Measurements from ENCODE around the gene MAST4.
A peak's percentile ranks its signal among the peaks of the same experiment; 100 is the strongest.

MAST4 gene

GRCh38 chr5:66824476-66824875, 228.3 kb downstream of the MAST4 start:
- TF ChIP-seq CTCF (IDR thresholded peaks at IDR 0.05; ENCODE audit: low read depth, low read length): no peak
- no peak for DNase-seq (ENCODE audit: low read depth in 2 of 2)

GRCh38 chr5:66826263-66826662, 230.1 kb downstream of the MAST4 start:
- DNase-seq (ENCODE audit: low read depth in 2 of 2): no peak
- H3K4me3 ChIP-seq (replicated peaks in 1 of 2; ENCODE audit: low read depth in 2 of 2, low read length in 2 of 2): no peak overlapping the region
- no peak for TF ChIP-seq CTCF (IDR thresholded peaks at IDR 0.05; ENCODE audit: low read depth, low read length)

More at GRCh38 chr5:66824476-66824875, 228.3 kb downstream of the MAST4 start:
- no peak overlapping the region for H3K4me3 ChIP-seq (replicated peaks in 1 of 2; ENCODE audit: low read depth in 2 of 2, low read length in 2 of 2)

GRCh38 chr5:66826696-66827095, 230.5 kb downstream of the MAST4 start:
- H3K4me3 ChIP-seq (replicated peaks in 1 of 2; ENCODE audit: low read depth in 2 of 2, low read length in 2 of 2): no peak overlapping the region
- DNase-seq (ENCODE audit: low read depth in 2 of 2): no peak
- TF ChIP-seq CTCF (IDR thresholded peaks at IDR 0.05; ENCODE audit: low read depth, low read length): no peak

GRCh38 chr5:66828046-66828547, 231.9 kb downstream of the MAST4 start:
- no peak for TF ChIP-seq CTCF (IDR thresholded peaks at IDR 0.05; ENCODE audit: low read depth, low read length)
- peak overlapping the region; percentile 48 to 58 for H3K4me3 ChIP-seq (replicated peaks in 1 of 2; ENCODE audit: low read depth in 2 of 2, low read length in 2 of 2)
- no peak for DNase-seq (ENCODE audit: low read depth in 2 of 2)

- peak overlapping the region; percentile 48 to 58 for H3K4me3 ChIP-seq (replicated peaks in 1 of 2; ENCODE audit: low read depth in 2 of 2, low read length in 2 of 2)
- TF ChIP-seq CTCF (IDR thresholded peaks at IDR 0.05; ENCODE audit: low read depth, low read length): no peak
- peak; percentile 81 to 92 for DNase-seq (ENCODE audit: low read depth in 2 of 2)
Observed at GRCh38 chr5:66828548-66829357, 232.6 kb downstream of the MAST4 start.

GRCh38 chr5:66829358-66829674, 233.1 kb downstream of the MAST4 start:
- H3K4me3 ChIP-seq (replicated peaks in 1 of 2; ENCODE audit: low read depth in 2 of 2, low read length in 2 of 2): peak overlapping the region; percentile 48 to 58
- no peak for TF ChIP-seq CTCF (IDR thresholded peaks at IDR 0.05; ENCODE audit: low read depth, low read length)
- DNase-seq (ENCODE audit: low read depth in 2 of 2): no peak
